Non-pigmented ciliary epithelial cell (primary cell): ENCODE measurements around the gene VPS13C.

Experiments
- DNase-seq: peaks from one replicate; pipeline ENCODE4 v3.0.0-alpha.2; 2010; ENCODE audit warnings: low read depth

Gene VPS13C

GRCh38 chr15:62060113-62060895 lies at the start of gene VPS13C:
TSS of gene VPS13C (minus strand) at chr15:62060447. CDS start at chr15:62060374, 73 bp downstream.
- peak; percentile 72 for DNase-seq

- no peak for DNase-seq
Observed at GRCh38 chr15:62109437-62109836, 49.2 kb upstream of the VPS13C start.

- DNase-seq = no peak
Observed at GRCh38 chr15:62108411-62108810, 48.2 kb upstream of the VPS13C start.

GRCh38 chr15:62107571-62108121 lies 47.4 kb upstream of the VPS13C start:
- no peak for DNase-seq

GRCh38 chr15:62106096-62106495 lies 45.8 kb upstream of the VPS13C start:
- DNase-seq = no peak

GRCh38 chr15:62105266-62105665 lies 45.0 kb upstream of the VPS13C start:
- DNase-seq = no peak

GRCh38 chr15:62104846-62105245 lies 44.6 kb upstream of the VPS13C start:
- DNase-seq = no peak

- no peak for DNase-seq
Observed at GRCh38 chr15:62104401-62104800, 44.2 kb upstream of the VPS13C start.

- DNase-seq = no peak
Observed at GRCh38 chr15:62103431-62103830, 43.2 kb upstream of the VPS13C start.

GRCh38 chr15:62099094-62099601 lies 38.9 kb upstream of the VPS13C start:
- no peak for DNase-seq

- no peak for DNase-seq
Observed at GRCh38 chr15:62094388-62094787, 34.1 kb upstream of the VPS13C start.

GRCh38 chr15:62093809-62094208 lies 33.6 kb upstream of the VPS13C start:
- no peak for DNase-seq

- no peak for DNase-seq
Observed at GRCh38 chr15:62090988-62091387, 30.7 kb upstream of the VPS13C start.

GRCh38 chr15:62089616-62090015 lies 29.4 kb upstream of the VPS13C start:
- DNase-seq = no peak

- no peak for DNase-seq
Observed at GRCh38 chr15:62088353-62088693, 28.1 kb upstream of the VPS13C start.

GRCh38 chr15:62087671-62088352 lies 27.6 kb upstream of the VPS13C start:
- no peak for DNase-seq

GRCh38 chr15:62085740-62086139 lies 25.5 kb upstream of the VPS13C start:
- no peak for DNase-seq

- no peak for DNase-seq
Observed at GRCh38 chr15:62083194-62084154, 23.2 kb upstream of the VPS13C start.

- DNase-seq = no peak
Observed at GRCh38 chr15:62079594-62079993, 19.3 kb upstream of the VPS13C start.

GRCh38 chr15:62075595-62076277 lies 15.5 kb upstream of the VPS13C start:
- peak; percentile 32 for DNase-seq

- no peak for DNase-seq
Observed at GRCh38 chr15:62071711-62072308, 11.6 kb upstream of the VPS13C start.
